Adrenal gland (tissue), 12 donors: ENCODE measurements around the gene WLS. TPM values are rescaled to one million over a fixed set of nuclear protein-coding genes. Genes with fewer than 3 reads are reported as not detected.

Source experiments
- DNase-seq, 7 donors: peaks; one replicate each; pipeline ENCODE4 v3.0.0-alpha.2; 2019 to 2020
- H3K27ac ChIP-seq, 5 donors: fragments of 200-600 bp; sonication (generic) in 4 of 5; 1 replicate in 3 of 5; 2 replicates in 2 of 5; pipeline versions ENCODE4 v1.5.1 to v1.8.0; 2016 to 2020; ENCODE audit warnings: mild to moderate bottlenecking in 1 of 5
- H3K27me3 ChIP-seq: fragments of 200-600 bp; 2 replicates; pipeline ENCODE4 v1.8.0; 2021
- H3K36me3 ChIP-seq, 2 donors: fragments of 200-600 bp; replicated peaks in 1 of 2; 1 replicate in 1 of 2; 2 replicates in 1 of 2; pipeline versions ENCODE4 v1.5.1 to v1.8.0; 2018 to 2022
- H3K4me1 ChIP-seq, 2 donors: fragments of 200-600 bp; replicated peaks in 1 of 2; 1 replicate in 1 of 2; 2 replicates in 1 of 2; pipeline versions ENCODE4 v1.5.1 to v1.8.0; 2018 to 2021
- H3K4me3 ChIP-seq, 4 donors: fragments of 200-600 bp; sonication (generic) in 3 of 4; one replicate each; pipeline ENCODE4 v1.5.1; 2016 to 2018
- H3K9me3 ChIP-seq, 3 donors: fragments of 200-600 bp; sonication (generic) in 1 of 3; replicated peaks in 1 of 3; 1 replicate in 2 of 3; 2 replicates in 1 of 3; pipeline versions ENCODE4 v1.5.1 to v1.8.0; 2016 to 2021
- POLR2A ChIP-seq, 2 donors: fragments of 450-650 bp; IDR thresholded peaks; one replicate each; pipeline ENCODE4 v1.6.1; 2017; ENCODE audit warnings: antibody characterized with exemption in 2 of 2, mild to moderate bottlenecking in 2 of 2, moderate library complexity in 1 of 2
- WGBS, 4 donors: extraction: QIAGEN DNeasy Blood & Tissue Kit in 2 of 4; methylation state at CpG; one replicate each; pipeline versions ENCODE4 v1.1.5 to v1.1.7; 2013 to 2017; 5-methylcytosine and 5-hydroxymethylcytosine counted together
- intact Hi-C, 2 donors: fragments of 100-400 bp; cut with DNase I; formaldehyde crosslinking; loops; one replicate each; pipeline versions ENCODE4 v1.14.1 to v1.15.0; 2022 to 2023
- polyA plus RNA-seq, 3 donors: library from polyadenylated mRNA; stranded (reverse); fragments of 200-250 nt in 2 of 3; fragments of 350-450 nt in 1 of 3; fragmentation: Illumina TruSeq in 1 of 3; extraction: RNeasy Lipid Tissue Mini Kit (QIAGEN cat#74804) in 1 of 3; gene quantifications; one replicate each; pipeline ENCODE4 v1.2.3, GENCODE V29; 2013 to 2014
- total RNA-seq, 9 donors: library from RNA; depleted of rRNA in 4 of 9; stranded (reverse); fragments of >200 nt in 4 of 9; fragments of 120-200 nt in 1 of 9; fragmentation: NEBNext Ultra II Directional in 1 of 9; extraction: Animal tissue kit (Norgen Biotek cat#: 25700) in 1 of 9; gene quantifications; one replicate each; pipeline versions ENCODE4 v1.1.0 to v1.2.4, GENCODE V29; 2013 to 2023
- TF ChIP-seq, protein P1 (sequence below), 6 experiments: fragments of 450-650 bp in 4 of 6; fragments of 200-600 bp in 2 of 6; sonication (generic) in 1 of 6; IDR thresholded peaks; 1 replicate in 5 of 6; 2 replicates in 1 of 6; pipeline versions ENCODE4 v1.5.1 to v1.8.0; 2016 to 2021; ENCODE audit warnings: antibody characterized with exemption in 6 of 6, mild to moderate bottlenecking in 2 of 6, moderate library complexity in 1 of 6
- donor health status: healthy with polysubstance abuse.
- donor health status: Bipolar disorder and iron deficiency.
- donor health status: DM: yes; HTN: yes; CAD: no.
- donor health status: DM: no; HTN: no; CAD: no.
- donor health status: DM: no; HTN: no; CAD: no.
- donor health status: DM: yes; HTN: yes; CAD: no.

Gene WLS
- total and polyA plus RNA-seq, 12 donors = 28.7 to 114 (median 59.5) TPM

DNA sequence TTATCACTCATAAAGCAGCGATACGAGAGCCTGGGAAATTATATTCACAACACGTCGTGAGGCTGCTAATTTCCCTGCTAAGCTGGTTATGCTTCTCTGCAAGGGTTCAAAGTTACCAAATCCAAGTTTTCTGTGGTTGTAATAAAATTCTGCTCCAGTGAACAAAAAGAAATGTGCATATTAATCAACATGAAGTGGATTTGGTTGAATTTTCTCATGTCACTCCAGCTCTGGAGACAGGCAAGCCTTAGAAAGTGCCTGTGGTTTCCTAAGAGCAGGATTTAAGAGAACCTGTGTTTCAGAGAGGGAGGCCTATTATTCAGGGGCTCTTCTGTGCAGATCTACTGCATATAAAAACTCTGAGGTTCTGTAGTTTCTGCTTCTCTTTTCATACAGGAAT, 87.5 kb downstream of the WLS start:
- Histone ChIP-seq H3K9me3 (no peaks in the 10 kb centered on the region), H3K4me1 (no peaks in the 10 kb centered on the region), H3K27ac (no peak overlapping the region), H3K27me3 (no peaks in the 10 kb centered on the region), H3K36me3 (peaks cover 0 to 25% of the 10 kb centered on the region in 2 donors), H3K4me3 (no peak overlapping the region)
- no peak for DNase-seq
- 93 to 98% (median 96%) methylated on average over 4 of the region's 4 CpGs for WGBS, 4 donors
- no peak for TF ChIP-seq POLR2A (IDR thresholded peaks at IDR 0.05)
- TF ChIP-seq, protein P1, sequence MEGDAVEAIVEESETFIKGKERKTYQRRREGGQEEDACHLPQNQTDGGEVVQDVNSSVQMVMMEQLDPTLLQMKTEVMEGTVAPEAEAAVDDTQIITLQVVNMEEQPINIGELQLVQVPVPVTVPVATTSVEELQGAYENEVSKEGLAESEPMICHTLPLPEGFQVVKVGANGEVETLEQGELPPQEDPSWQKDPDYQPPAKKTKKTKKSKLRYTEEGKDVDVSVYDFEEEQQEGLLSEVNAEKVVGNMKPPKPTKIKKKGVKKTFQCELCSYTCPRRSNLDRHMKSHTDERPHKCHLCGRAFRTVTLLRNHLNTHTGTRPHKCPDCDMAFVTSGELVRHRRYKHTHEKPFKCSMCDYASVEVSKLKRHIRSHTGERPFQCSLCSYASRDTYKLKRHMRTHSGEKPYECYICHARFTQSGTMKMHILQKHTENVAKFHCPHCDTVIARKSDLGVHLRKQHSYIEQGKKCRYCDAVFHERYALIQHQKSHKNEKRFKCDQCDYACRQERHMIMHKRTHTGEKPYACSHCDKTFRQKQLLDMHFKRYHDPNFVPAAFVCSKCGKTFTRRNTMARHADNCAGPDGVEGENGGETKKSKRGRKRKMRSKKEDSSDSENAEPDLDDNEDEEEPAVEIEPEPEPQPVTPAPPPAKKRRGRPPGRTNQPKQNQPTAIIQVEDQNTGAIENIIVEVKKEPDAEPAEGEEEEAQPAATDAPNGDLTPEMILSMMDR (IDR thresholded peaks at IDR 0.05) = no peak
- intact Hi-C loops = no loop called here

DNA sequence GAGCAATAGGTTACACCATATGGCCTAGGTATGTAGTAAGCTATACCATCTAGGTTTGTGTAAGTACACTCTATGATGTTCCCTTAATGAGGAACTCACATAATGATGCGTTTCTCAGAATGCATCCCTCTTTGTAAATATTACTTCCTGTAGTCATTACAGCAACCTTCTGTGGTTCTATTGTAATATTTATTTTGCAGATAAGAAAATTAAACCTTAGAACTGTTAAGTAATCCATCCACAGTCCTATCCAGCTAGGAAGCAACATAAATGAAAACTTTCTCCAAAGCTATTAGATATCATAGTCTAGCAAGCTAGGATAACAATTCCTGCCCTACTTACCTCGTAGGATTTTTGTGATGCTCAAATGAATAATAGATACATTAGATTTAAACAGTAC, 88.7 kb downstream of the WLS start:
- Histone ChIP-seq H3K27me3 (no peaks in the 10 kb centered on the region), H3K4me3 (no peak overlapping the region), H3K9me3 (no peaks in the 10 kb centered on the region), H3K27ac (no peak overlapping the region), H3K36me3 (peaks cover 0 to 17% of the 10 kb centered on the region in 2 donors), H3K4me1 (no peaks in the 10 kb centered on the region)
- TF ChIP-seq, protein P1 (IDR thresholded peaks at IDR 0.05) = no peak
- WGBS, 4 donors = 72 to 81% (median 78%) methylated on average over 2 of the region's 2 CpGs
- DNase-seq = no peak
- intact Hi-C loops = no loop called here

DNA sequence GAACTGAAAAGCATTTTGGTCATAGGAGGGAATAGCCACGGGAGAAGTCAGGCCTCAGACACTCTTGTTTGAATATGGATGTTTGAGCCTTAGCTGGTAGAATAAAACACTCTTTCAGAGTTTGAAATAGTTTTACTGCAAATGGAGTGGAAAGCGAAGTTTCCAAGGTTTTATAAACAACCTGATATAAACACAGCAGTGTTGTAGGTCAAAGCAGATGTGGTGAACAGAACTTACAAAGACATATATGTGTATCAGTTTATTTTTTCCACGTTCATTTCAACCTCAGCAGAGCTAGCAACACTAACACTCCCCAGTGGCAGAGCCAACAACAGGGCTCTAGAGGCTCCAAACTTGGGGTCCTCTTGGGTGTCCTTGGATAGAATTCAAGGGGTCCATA, 89.9 kb downstream of the WLS start:
- H3K9me3 ChIP-seq = no peaks in the 10 kb centered on the region
- 65 to 78% (median 72%) methylated on average over 3 of the region's 3 CpGs for WGBS, 4 donors
- no peak overlapping the region for H3K27ac ChIP-seq
- intact Hi-C loops = no loop called here
- H3K27me3 ChIP-seq = no peaks in the 10 kb centered on the region
- peaks cover 0 to 19% of the 10 kb centered on the region in 2 donors for H3K36me3 ChIP-seq
- TF ChIP-seq POLR2A (IDR thresholded peaks at IDR 0.05) = no peak
- TF ChIP-seq, protein P1 (IDR thresholded peaks at IDR 0.05) = no peak
- no peak for DNase-seq
- no peak overlapping the region for H3K4me3 ChIP-seq
- H3K4me1 ChIP-seq = no peaks in the 10 kb centered on the region

DNA sequence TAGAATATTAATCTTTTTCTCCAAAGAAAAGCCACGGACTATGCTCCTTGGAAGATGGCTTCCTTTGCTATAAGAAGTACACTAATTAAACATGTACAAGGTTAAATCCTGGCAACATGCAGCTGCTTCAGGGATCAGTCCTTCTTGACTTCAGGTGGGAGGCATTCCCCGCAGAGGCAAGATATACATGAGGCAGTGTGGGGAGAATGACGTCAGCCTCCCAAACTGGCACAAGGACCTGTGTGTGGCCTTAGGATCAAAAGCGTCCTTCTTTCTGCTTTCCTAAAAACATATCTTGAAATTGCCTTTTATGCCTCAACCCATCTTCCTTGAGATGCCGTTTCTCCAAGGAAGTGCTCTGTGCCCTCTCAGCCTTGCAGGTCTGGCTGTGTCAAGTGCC, 90.3 kb downstream of the WLS start:
- no peaks in the 10 kb centered on the region for H3K4me1 ChIP-seq
- intact Hi-C loops = no loop called here
- no peaks in the 10 kb centered on the region for H3K27me3 ChIP-seq
- no peak overlapping the region for H3K4me3 ChIP-seq
- TF ChIP-seq, protein P1 (IDR thresholded peaks at IDR 0.05) = no peak
- no peak for TF ChIP-seq POLR2A (IDR thresholded peaks at IDR 0.05)
- 37 to 52% (median 47%) methylated on average over 5 of the region's 5 CpGs for WGBS, 4 donors
- no peaks in the 10 kb centered on the region for H3K9me3 ChIP-seq
- H3K27ac ChIP-seq = no peak overlapping the region
- peaks cover 0 to 22% of the 10 kb centered on the region in 2 donors for H3K36me3 ChIP-seq
- DNase-seq = no peak
